GM19372 (cell line): ENCODE measurements around the gene DDRGK1.

Source experiments
- ATAC-seq: cut with Tn5 transposase; IDR thresholded peaks from one replicate; pipeline ENCODE4 v1.9.1; 2021; ENCODE audit warnings: mild to moderate bottlenecking, low read depth, moderate library complexity; ENCODE audit not compliant: unreplicated experiment

DDRGK1 gene

DNA sequence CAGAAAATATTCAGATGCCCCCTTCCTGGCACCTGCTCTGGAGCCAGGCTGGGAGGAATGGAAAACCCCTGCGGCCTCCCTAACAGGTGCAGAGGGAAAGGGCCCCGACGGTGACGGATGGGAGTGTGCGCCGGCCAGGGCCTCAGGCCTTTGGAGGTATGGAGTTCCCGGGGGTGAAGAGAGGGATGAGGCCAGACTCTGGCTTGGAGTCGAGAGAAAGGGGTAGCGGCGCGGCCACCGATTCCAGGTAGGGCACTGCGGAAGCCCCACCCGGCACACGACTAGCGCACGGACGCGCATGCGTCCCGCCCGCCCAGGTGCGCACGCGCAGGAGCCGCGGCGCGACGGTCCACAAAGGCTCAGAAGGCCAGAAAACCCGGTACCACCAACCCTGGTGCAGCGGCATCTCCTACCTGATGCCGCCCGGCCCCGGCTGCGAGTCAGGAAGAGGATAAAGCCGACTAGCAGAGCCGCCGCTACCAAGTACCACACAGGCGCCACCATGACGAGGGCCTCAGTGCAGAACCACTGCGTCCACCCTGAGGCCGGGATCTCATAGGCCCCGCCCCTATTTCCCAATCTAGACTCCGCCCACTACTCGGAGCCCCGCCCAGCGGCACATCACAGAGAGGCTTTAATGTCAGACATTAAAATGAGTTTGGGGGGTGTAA lies at the start of gene DDRGK1:
TSS of gene DDRGK1 (minus strand) at position 559 of the 671 bp plus-strand sequence. CDS start at position 504, 55 bp downstream.
- peak; percentile 72 for ATAC-seq

DNA sequence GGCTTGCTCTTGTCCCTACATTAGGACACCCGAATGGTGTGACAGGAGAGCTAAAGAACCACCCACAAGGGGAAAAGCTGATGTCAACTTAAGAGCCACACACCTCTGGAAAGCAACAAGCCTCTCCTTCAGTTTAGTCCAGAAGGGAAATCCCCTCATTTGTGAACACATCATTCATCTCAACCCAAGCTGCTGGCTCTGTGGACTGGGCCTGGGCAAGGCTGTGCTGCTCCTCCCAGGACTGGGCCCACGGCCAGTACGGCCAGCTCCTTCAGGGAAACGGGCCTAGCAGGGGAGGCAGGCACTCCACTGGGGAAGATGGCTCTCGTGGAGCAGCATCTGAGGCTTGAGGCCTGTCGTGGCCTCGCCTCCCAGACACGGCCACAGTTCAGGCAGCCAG lies 47.3 kb upstream of the DDRGK1 start:
- ATAC-seq: no peak

DNA sequence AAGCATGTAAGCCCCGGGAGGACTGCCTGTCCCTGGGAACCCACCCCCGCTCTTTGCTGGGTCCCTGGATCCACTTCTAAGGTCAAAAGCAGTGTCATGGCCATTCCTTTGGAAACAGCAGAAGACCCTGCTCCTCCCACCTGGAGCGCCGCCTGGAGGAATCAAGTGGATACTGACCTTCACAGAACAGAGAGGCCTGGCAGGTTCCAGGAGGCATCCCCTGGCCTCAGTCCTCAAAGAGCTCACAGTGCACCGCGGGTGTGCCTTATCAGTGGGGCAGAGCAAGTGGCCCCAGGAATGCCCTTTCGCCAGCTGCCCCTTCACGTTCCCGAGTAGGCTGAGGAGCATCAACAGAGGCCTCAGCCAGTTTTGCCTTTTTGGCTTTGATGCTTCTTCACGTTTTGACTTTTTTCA lies 45.6 kb upstream of the DDRGK1 start:
- no peak for ATAC-seq

DNA sequence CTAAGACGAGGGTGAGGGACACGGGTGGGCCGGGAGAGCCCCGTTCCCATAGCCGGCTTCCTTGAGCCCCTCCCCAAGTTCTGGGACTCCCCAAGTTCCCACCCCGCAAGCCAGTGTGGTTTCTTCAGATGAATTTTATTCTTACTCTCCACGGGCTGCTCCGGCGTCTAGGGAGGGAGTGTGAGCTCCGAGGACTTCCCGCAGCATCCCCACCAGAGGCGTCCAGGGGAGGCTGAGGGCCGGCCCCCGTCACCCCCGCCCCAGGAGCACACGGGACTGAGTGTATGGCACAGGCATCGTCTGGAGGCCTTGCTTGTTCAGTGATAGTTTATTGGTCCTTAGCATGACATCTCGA lies 44.5 kb upstream of the DDRGK1 start:
- ATAC-seq: no peak

DNA sequence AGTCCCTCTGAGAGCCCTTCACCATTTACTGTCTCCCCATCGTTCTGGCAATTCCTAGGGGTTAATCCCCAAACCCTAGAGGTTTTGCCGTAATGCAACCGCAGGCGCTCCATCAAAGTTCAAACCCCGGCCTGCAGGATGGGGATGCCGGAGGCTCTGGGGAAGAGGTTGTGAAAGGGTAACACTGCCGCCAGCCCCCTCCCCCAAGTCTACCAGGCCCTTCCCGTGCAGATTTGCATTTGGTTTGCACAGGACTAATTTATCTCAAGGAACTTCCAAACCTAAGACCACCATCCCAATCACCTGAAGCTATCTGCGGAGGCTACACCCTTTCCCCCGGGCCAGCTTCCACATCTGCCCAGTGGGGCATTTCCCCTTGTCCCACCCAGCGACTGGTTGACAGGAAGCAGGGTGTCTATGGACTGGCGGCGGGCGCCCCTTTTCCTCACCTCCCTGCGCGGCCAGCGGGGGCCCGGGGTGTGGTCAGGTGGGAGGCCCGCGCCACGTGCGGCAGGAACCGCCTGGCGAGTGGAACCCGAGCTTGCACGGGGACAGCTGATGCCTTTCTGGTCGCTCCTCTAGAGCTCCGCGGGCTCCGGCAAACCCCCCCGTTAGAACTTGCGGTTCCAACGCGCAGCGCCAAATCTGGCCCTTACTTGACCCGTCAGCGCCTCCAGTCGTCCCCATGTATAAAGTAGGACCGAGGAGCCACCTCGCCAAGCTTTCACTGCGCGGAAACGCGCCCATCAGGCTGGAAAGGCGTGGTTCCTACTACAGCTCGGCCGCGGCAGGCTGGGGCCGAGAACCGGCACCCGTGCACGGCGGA lies 43.9 kb upstream of the DDRGK1 start:
- ATAC-seq: no peak

DNA sequence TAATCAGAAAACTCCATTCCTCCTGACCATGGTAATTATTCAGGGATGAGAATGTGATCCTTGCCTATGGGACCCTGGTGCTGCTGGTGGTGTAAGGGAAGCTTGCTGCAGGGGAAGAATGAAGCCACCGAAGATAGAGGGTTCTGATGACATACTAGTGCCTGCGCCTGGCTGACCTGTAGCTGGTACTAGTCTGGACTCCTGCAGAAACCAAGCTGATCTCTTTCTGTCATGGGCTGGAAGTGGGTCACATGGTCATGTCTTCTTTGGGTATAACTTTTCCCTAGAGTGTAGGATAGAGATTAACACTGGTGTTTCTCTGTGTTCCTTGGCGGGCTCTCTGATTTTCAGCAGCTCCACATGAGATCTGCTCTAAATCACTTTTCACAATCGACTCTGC lies 43.2 kb upstream of the DDRGK1 start:
- no peak for ATAC-seq

DNA sequence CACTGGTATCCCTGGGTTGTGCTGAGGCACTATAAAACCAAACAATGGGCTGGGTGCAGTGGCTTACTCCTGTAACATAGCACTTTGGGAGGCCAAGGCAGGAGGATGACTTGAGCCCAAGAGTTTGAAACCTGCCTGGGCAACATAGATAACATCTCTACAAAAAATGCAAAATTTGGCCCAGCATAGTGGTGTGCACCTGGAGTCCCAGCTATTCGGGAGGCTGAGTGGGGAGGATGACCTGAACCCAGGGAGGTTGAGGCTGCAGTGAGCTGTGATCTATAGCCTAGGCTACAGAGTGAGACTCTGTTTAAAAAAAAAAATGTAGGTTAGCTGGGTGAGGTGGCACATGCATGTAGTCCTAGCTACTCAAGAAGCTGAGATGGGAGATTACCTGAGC lies 42.2 kb upstream of the DDRGK1 start:
- no peak for ATAC-seq

DNA sequence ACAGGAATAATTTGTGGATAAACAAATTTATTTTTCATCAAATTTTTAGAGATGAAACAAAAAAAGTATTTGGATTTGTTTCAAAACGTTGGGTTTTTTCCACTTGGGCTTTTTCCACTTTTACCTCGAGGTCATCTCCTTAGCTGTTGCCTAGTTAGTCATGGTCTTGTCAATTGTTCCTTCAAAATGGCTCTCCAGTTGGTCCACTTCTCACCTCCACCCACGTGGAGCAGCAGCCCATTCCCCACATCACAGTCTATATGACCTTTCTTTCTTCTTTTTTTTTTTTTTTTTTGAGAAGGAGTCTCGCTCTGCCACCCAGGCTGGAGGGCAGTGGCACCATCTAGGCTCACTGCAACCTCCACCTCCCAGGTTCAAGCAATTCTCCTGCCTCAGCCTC lies 41.2 kb upstream of the DDRGK1 start:
- ATAC-seq: no peak

DNA sequence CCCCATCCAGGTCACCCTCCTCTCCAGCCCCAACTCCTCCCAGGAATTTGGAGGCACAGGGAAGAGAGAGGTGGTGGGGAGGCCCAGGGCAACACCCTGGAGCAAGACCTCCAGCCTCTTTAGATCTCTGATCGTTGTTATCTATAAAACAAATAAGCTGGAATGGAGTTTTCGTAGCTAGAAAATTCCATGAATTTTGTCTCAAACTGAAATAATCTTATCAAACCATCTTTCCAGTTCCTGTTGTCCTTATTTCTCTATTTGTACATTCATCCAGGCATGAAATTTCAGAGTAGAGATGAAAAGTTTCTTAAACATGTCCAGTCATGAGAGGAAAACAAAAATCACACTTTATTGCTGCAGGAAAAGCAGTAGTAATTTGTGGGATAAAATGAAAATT lies 40.7 kb upstream of the DDRGK1 start:
- ATAC-seq: no peak

DNA sequence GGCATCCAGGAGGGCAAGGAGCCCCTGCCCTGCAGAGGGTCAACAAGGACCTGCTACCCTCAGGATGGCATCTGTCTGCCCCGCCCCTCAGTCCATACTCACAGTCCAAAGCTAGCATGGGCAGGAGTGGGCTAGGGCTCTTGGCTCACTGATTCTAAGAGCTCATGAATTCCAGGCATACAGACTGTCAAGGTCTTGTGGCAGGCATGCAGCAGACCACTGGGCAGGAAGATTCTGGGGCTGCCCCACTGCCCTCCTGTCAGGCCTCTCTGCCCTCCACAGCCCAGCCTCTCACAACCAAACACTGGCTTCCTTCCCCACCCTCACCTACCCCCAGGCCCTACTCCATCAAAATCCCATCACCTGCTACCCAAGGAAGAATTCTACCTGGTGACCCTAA lies 40.1 kb upstream of the DDRGK1 start:
- no peak for ATAC-seq

DNA sequence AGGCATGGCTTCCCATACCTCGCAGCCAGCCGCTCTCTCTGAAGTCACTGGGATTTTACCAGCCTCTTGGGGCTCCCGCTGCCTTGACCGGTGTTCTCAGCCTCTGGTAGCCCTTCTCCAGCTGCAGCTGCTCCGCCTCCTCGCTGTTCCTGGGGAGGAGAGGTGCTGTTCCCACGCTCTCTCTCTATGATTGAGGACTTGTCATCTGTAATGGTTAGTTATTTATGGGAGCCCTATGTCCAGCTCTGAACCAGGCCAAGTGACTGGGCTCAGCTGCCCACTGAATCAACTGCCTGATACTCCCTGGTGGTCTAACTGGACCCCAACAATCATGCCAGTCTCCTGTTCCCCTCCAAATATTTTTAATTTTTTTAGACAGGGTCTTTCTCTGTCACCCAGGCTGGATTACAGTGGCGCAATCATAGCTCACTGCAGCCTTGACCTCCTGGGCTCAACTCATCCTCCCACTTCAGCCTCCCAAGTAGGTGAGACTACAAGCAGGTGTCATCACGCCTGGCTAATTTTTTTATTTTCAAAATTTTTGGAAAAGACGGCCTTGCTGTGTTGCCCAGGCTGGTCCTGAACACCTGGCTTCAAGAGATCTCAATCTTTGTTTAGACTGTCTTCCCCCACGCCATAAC lies 39.4 kb upstream of the DDRGK1 start:
- ATAC-seq: no peak

DNA sequence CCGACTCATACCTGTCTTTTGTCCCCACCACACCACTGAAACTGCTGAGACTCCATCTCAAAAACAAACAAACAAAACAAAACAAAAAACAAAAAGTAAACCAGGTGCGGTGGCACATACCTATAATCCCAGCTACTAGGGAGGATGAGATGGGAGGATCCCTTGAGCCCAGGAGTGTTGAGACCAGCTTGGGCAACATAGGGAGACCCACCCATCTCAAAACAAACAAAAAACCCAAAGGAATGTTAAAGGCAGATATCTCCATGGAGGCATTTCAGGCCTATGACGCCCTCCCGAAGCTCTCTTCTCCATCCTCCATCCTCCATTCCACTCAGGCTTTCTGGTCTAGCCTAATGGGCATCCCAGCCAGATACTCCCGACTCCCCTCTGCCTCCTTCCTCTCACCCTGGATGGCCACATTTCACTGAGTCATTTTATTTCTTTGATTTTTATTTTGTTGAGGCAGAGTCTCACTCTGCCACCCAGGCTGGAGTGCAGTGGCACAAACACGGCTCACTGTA lies 37.8 kb upstream of the DDRGK1 start:
- no peak for ATAC-seq

DNA sequence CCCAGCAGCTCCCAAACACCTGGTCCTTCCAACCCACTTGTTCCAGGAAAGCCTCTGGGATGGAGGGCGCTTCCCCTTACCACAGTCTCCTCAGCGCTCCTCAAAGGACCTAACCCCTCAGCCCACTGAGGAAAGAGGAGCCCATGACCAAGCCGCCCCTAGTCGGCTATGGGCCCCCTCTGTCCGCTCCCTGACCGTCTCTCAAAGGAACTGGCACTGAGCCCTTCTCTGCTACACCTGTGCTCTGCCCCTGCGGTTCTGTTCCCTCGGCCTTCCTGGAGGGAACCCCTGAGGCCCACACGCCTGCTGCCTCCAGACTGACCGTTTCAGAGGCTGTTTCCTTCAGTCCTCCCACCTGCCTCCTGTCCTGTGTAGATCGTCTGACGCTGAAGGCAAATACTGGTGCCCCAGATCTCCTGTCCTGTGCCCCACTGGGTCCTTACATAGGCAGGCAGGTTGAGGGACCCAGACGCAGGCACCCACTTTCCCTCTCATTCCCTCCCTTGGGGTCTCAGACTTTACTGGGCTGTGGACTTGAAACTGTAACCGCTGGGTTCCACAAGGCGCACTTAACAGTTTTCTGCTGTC lies 36.4 kb upstream of the DDRGK1 start:
- ATAC-seq: no peak

DNA sequence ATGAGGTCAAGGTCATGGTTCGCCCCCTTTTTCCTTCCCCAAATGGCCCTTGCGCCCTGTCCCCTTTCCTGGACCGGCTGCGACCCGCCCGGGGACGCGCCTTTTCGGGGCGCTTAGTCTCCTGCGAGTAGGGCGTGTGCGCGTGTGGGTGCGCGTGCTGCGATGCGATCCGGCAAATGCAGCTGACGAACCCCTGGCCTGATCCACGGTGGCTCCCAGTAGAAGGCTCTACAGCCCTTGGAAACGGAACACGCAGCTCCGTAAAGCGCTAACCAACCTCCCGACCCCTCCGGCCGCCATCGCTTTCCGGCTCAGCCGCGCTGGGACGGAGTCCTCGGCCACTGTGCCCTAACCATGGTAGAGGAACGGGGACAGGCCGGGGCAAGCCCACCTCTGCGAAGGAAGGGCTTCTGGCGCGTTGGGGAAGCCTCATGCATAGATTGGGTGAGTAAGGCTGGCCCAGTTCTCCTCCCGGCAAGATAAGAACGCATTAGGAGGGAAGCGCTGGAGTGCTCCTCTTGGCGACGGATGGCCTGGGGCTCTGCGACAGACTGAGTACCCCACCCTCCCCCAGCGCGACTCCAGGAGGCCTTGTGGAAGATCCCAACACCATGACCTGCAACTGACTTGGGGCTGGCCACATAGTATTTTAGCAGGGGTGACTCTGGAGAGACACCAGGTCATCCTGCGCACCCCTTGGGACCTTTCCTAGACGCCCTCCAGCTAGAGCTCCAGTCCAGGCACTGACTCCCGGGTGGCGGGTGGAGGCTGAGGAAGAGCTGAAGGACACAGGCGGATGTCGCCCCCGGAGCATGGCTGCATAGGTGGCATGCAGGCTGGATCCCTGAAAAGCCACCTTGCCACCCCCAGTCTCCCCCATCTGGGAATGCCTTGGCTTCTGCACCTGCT lies 35.6 kb upstream of the DDRGK1 start:
- no peak for ATAC-seq

DNA sequence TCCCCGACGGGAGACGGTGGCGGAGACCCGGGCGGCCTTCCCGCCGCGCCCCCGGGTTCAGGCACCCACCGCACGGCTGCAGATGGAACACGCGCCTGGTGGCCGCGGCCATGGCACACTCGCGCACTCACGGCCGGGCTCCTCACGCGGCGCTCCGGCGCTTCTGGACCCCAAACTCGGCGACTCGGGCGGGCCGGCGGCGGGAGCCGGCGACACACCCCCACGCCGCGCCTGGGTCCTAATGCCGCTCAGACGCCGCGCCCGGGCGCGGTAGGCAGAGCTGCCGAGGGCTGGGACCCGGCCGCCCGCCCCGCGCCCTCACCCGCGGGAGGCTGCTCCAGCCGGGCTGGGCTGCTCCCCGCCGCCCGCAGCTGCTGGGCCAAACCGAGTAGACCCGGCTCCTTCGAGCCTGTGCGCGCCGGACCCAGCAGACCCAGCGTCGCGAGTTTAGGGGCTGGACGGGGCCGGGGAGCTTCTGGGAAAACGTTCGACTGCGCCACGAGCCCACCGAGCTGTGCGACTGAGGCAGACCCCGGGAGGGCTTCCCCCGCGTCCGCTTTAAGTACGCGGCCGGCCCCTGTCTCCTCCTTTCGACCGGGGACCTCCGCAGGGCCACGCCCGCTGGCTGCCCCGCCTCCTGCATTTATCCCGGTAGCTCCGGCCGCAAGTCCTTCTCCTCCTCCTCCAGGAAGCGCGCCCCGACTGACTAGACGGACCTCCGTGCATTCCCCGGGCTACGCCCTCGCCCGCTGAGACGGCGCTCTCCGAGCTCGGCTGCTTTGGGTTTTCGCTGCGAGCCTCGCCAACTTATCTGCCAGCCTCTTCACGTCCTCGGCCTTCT lies 34.8 kb upstream of the DDRGK1 start, which contains the start of gene SLC4A11:
TSS of gene SLC4A11 (minus strand) at position 165 of the 841 bp plus-strand sequence. CDS start at position 112, 53 bp downstream.
- ATAC-seq: peak; percentile 54

DNA sequence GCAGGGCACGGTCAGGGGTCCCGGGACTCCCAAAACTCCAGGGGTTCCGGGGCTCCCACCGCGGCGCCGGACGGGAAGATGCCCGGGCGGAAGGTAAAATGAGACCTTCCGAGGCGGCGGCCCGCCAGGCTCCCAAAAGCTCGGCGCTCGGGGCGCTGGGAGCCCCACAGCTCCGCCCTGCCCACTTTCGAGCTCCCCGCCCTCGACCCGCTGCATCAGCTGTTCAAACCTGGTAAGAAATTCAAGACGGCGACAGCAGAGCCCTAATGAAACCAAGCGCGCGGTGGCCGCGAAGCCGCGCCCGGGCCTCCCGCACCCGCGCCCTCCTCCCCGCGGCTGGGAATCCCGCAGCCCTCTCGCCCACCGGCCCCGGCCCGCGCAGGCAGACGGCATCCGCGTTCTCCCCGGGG lies 34.1 kb upstream of the DDRGK1 start:
- peak; percentile 39 for ATAC-seq

DNA sequence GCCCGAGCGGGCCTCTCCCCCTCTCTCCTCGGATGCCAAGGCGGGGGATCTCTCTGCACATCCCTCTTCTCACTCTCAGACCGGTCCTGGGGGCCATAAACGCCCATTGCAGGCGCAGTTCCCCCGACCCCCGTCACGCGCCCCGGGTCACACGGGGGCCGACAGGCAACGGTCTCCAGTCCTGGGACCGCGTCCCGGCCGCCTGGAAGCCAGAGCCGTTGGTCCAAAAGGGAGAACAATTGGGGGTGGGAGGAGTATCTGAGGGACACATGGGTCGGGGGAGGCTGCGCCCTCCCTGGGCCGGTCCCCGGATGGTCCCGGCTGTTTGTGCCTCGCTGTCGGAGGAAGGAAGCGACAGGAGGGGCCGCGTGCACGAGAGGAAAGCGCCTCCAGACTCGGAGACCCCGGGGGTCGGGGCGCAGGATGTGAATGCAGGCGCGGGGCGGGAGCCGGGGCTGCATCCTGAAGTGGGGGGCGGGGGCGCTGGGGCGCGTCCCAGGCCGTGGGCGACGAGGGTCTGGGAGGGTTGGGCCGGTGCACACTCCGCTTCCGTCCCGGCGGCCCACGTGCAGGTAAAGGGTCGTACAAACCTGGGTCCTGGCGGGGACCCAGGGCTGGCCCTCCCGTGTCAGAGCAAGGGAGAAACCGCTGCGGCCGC lies 33.6 kb upstream of the DDRGK1 start:
- peak; percentile 13 for ATAC-seq
